Measurements from ENCODE around the gene LRRC46.

Gene LRRC46

GRCh38 chr17:47837401-47838039 is 6.0 kb downstream of the LRRC46 start:
- in situ Hi-C loops (cut with MboI; ENCODE audit: low sequenced_read_pairs, unreplicated experiment): no loop called here
- DNase-seq (ENCODE audit: low spot score): no peak
- no peak for TF ChIP-seq CTCF (IDR thresholded peaks at IDR 0.05; ENCODE audit: borderline replicate concordance, control extremely low read depth, extremely low read depth, insufficient read depth, missing control alignments)

- in situ Hi-C loops (cut with MboI; ENCODE audit: low sequenced_read_pairs, unreplicated experiment): no loop called here
- no peak for TF ChIP-seq CTCF (IDR thresholded peaks at IDR 0.05; ENCODE audit: borderline replicate concordance, control extremely low read depth, extremely low read depth, insufficient read depth, missing control alignments)
- no peak for DNase-seq (ENCODE audit: low spot score)
Observed at GRCh38 chr17:47838636-47839035, 7.2 kb downstream of the LRRC46 start.

GRCh38 chr17:47839071-47839470 is 7.6 kb downstream of the LRRC46 start:
- no peak for TF ChIP-seq CTCF (IDR thresholded peaks at IDR 0.05; ENCODE audit: borderline replicate concordance, control extremely low read depth, extremely low read depth, insufficient read depth, missing control alignments)
- no peak for DNase-seq (ENCODE audit: low spot score)
- in situ Hi-C loops (cut with MboI; ENCODE audit: low sequenced_read_pairs, unreplicated experiment): no loop called here

- no peak for DNase-seq (ENCODE audit: low spot score)
- in situ Hi-C loops (cut with MboI; ENCODE audit: low sequenced_read_pairs, unreplicated experiment): loop anchor here (5.0 kb wide), 1 partner anchor 52 kb away; no protein-coding TSS in a partner anchor
- no peak for TF ChIP-seq CTCF (IDR thresholded peaks at IDR 0.05; ENCODE audit: borderline replicate concordance, control extremely low read depth, extremely low read depth, insufficient read depth, missing control alignments)
Observed at GRCh38 chr17:47840001-47840741, 8.7 kb downstream of the LRRC46 start.

- in situ Hi-C loops (cut with MboI; ENCODE audit: low sequenced_read_pairs, unreplicated experiment): loop anchor here (5.0 kb wide), 1 partner anchor 51 kb away; no protein-coding TSS in a partner anchor
- DNase-seq (ENCODE audit: low spot score): peak; percentile 95
- peak; percentile 94 for TF ChIP-seq CTCF (IDR thresholded peaks at IDR 0.05; ENCODE audit: borderline replicate concordance, control extremely low read depth, extremely low read depth, insufficient read depth, missing control alignments)
Observed at GRCh38 chr17:47840742-47841487, 9.4 kb downstream of the LRRC46 start, which contains the start of gene SCRN2. Gene SCRN2, minus strand, starts transcription at chr17:47841273. Its CDS starts 430 bp downstream, at chr17:47840843.

Data from GM13976 (cell line).